Activated CD4-positive, alpha-beta T cell treated with anti-CD3 and anti-CD28 coated beads, Interleukin-2, amount 10 ng/mL, durations not matched to agents 7 days and 5 days (primary cell): ENCODE measurements around the gene RPP38. TPM values are rescaled to one million over a fixed set of nuclear protein-coding genes. Genes with fewer than 3 reads are reported as not detected.
A peak's percentile ranks its signal among the peaks of the same experiment; 100 is the strongest.

Experiments
- CTCF ChIA-PET: fragments of 350-600 bp; sonication (Branson Sonifier 250); formaldehyde crosslinking; loops from one replicate; lab custom pipeline; 2021; ENCODE audit warnings: antibody characterized with exemption; lab: Charles Lee
- POLR2A ChIA-PET: fragments of 350-600 bp; sonication (Branson Sonifier 250); formaldehyde crosslinking; loops from one replicate; lab custom pipeline; 2021; ENCODE audit warnings: antibody characterized with exemption; lab: Charles Lee
- DNase-seq: peaks from one replicate; pipeline ENCODE4 v3.0.0-alpha.2; 2020
- H3K27ac Mint-ChIP-seq: one replicate; pipeline ENCODE4 v1.8.0; 2021; ENCODE audit warnings: mild to moderate bottlenecking, moderate library complexity, mixed read lengths
- H3K27me3 Mint-ChIP-seq: one replicate; pipeline ENCODE4 v1.8.0; 2021; ENCODE audit warnings: mixed read lengths
- H3K36me3 Mint-ChIP-seq: one replicate; pipeline ENCODE4 v1.8.0; 2021; ENCODE audit warnings: low read depth, mixed read lengths
- H3K4me1 Mint-ChIP-seq: one replicate; pipeline ENCODE4 v1.8.0; 2021; ENCODE audit warnings: mixed read lengths
- H3K4me3 Mint-ChIP-seq: one replicate; pipeline ENCODE4 v1.8.0; 2021; ENCODE audit warnings: mild to moderate bottlenecking, moderate library complexity, mixed read lengths
- H3K9me3 Mint-ChIP-seq: one replicate; pipeline ENCODE4 v1.8.0; 2021; ENCODE audit warnings: mixed read lengths
- total RNA-seq, 2 experiments: library from RNA; stranded (reverse); gene quantifications; one replicate each; pipeline ENCODE4 v1.2.3, GENCODE V29; 2021

Gene RPP38, protein sequence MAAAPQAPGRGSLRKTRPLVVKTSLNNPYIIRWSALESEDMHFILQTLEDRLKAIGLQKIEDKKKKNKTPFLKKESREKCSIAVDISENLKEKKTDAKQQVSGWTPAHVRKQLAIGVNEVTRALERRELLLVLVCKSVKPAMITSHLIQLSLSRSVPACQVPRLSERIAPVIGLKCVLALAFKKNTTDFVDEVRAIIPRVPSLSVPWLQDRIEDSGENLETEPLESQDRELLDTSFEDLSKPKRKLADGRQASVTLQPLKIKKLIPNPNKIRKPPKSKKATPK
- total RNA-seq: 10 to 100 TPM; 17.4 to 19.2 TPM

DNA sequence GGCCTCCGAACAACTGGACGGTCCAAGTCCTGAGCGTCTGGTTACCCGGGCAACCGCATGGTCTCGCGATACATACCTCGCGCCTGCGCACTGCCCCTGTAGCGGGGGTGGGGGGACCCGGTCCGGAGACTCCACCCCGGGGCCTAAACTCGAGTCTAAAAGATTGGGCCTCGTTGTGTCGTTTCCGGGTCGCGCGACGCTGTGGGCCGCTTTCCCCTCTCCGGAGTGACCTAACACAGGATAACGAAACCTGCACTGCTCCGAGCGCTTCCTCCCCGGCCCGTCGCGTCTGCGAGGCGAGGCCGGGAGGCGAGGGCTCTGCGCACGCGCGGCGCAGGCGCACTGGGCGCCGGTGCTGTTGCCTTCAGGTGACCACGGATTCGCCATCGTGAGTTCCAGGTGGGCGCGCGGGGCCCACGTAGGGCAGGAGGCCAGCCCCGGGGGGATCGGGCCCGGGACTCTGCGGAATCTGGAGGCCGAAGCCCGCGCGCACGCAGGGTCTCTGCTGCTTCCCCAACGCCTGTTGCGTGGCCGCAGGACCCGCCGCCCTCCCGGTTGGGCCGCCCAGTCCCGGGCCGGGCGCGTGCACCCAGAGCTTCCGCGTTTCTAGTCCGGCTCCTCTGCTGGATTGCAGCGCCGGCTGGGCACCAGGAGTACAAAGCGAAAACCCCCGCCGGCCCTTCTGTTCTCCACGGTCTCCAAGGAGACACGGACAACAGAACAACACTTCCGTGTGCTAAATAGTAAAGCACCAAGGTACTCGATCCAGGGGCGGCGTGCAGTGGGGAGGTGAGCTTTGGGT, at the start of gene RPP38:
Gene RPP38 (plus strand): TSS at position 345 of the 802 bp plus-strand sequence. CDS start 5,960 bp downstream, outside the sequence.
- H3K27me3 Mint-ChIP-seq: peaks cover 8% of the 10 kb centered on the region
- peak; percentile 95 for DNase-seq
- H3K27ac Mint-ChIP-seq: peak within 1 kb of the TSS; percentile 97
- H3K36me3 Mint-ChIP-seq: peaks cover 18% of the 10 kb centered on the region
- peak within 1 kb of the TSS; percentile 93 for H3K4me3 Mint-ChIP-seq
- ChIA-PET POLR2A (no interaction called here), CTCF (interaction anchor here (0.9 to 1.3 kb wide), 3 partner anchors 9 to 29 kb away, joined by 3 to 8 read pairs (median 4); no protein-coding TSS in a partner anchor)
- H3K9me3 Mint-ChIP-seq: no peaks in the 10 kb centered on the region
- H3K4me1 Mint-ChIP-seq: peaks cover 33% of the 10 kb centered on the region

DNA sequence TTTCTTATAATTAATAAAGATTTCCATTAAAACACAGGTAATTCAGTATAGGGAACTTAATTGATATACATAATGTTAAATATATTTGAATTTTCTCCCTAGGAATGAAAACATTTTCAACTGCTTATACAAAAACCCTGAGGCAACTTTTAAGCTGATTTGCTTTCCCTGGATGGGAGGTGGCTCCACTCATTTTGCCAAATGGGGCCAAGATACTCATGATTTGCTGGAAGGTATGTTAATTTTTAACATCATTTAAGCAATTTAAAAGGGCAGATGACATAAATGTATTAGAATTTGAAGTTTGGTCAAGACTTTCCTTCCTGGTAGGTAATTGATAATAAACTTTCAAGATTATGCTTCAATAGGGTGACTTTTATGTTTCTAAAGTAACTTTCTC, 47.6 kb upstream of the RPP38 start:
- H3K36me3 Mint-ChIP-seq: peaks cover 2% of the 10 kb centered on the region
- CTCF ChIA-PET: interaction anchor here (0.6 kb wide), 1 partner anchor 24 kb away, joined by 4 read pairs; no protein-coding TSS in a partner anchor
- H3K27ac Mint-ChIP-seq: no peak overlapping the region
- H3K4me3 Mint-ChIP-seq: no peak overlapping the region
- POLR2A ChIA-PET: no interaction called here
- no peaks in the 10 kb centered on the region for H3K9me3 Mint-ChIP-seq
- H3K4me1 Mint-ChIP-seq: peaks cover 10% of the 10 kb centered on the region
- H3K27me3 Mint-ChIP-seq: no peaks in the 10 kb centered on the region
- DNase-seq: no peak

DNA sequence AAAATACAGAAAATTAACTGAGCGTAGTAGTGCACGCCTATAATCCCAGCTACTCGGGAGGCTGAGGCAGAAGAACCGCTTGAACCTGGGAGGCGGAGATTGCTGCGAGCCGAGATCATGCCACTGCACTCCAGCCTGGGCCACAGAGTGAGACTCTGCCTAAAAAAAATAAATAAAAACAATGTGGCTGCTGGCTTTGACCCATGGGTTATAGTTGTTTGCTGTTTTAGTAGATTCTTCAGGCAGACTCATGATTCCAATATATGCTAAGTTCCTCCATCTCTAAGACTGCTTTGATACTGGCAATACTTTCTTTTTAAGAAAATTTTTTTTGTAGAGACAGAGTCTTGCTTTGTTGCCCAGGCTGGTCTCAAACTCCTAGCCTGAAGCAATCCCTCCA, 45.0 kb upstream of the RPP38 start:
- no peaks in the 10 kb centered on the region for H3K4me1 Mint-ChIP-seq
- no peaks in the 10 kb centered on the region for H3K36me3 Mint-ChIP-seq
- no peak overlapping the region for H3K4me3 Mint-ChIP-seq
- DNase-seq: no peak
- peaks cover 5% of the 10 kb centered on the region for H3K27me3 Mint-ChIP-seq
- no peaks in the 10 kb centered on the region for H3K9me3 Mint-ChIP-seq
- no peak overlapping the region for H3K27ac Mint-ChIP-seq
- ChIA-PET CTCF (no interaction called here), POLR2A (no interaction called here)

DNA sequence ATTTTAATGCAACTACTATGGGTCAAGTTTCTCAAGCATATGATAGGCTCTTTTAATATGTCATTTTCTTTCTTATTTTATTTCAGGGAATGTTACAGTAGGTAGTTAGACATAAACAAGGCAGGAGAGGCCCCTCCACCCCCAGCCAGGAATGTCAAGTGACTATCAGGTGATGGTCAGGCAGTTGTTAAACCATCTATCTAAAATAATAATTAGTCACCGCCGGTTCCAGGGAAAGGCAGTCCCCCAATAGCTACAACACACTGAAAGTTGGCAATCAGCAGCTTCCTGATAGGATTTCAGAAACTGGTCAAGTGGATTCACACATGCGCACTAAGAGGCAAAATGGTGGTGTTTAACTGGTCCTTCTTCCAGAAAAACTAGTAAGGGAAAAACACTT, 44.1 kb upstream of the RPP38 start:
- Mint-ChIP-seq H3K27me3 (peaks cover 5% of the 10 kb centered on the region), H3K9me3 (no peaks in the 10 kb centered on the region), H3K4me1 (no peaks in the 10 kb centered on the region), H3K36me3 (no peaks in the 10 kb centered on the region), H3K27ac (no peak overlapping the region), H3K4me3 (no peak overlapping the region)
- DNase-seq: no peak
- ChIA-PET CTCF (no interaction called here), POLR2A (no interaction called here)

DNA sequence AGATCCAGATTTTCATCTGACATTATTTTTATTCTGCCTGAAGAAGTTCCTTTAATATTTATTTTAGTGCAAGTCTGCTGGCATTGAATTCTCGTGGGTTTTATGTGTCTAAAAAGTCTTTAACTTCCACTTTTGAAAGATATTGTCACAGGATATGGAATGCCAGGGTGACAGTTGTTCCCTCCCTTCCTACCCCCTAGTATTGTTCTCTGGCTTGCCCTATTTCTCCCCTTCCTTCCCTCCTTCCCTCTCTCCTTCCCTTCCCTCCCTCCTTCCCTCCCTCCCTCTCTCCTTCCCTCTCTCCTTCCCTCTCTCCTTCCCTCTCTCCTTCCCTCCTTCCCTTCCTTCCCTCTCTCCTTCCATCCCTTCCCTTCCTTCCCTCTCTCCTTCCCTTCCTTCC, 38.5 kb upstream of the RPP38 start:
- H3K4me1 Mint-ChIP-seq: no peaks in the 10 kb centered on the region
- H3K27me3 Mint-ChIP-seq: peaks cover 5% of the 10 kb centered on the region
- peaks cover 8% of the 10 kb centered on the region for H3K36me3 Mint-ChIP-seq
- H3K27ac Mint-ChIP-seq: no peak overlapping the region
- ChIA-PET POLR2A (no interaction called here), CTCF (no interaction called here)
- no peak for DNase-seq
- H3K9me3 Mint-ChIP-seq: peaks cover 11% of the 10 kb centered on the region
- no peak overlapping the region for H3K4me3 Mint-ChIP-seq

DNA sequence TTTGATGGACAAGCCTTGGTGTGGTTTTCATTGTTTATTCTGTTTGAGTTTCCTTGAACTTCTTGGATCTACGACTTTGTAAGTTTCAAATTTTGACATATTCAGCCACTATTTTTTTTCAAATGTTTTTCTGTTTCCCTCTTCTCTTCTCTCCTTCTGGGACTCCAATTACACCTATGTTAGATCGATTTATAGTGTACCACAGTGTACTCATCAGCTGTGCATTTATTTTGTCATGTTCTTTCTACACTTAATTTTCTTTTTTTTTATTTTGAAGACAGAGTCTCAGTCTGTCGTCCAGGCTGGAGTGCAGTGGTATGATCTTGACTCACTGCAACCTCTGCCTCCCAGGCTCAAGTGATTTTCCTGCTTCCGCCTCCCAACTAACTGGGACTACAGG, 37.2 kb upstream of the RPP38 start:
- H3K36me3 Mint-ChIP-seq: peaks cover 8% of the 10 kb centered on the region

DNA sequence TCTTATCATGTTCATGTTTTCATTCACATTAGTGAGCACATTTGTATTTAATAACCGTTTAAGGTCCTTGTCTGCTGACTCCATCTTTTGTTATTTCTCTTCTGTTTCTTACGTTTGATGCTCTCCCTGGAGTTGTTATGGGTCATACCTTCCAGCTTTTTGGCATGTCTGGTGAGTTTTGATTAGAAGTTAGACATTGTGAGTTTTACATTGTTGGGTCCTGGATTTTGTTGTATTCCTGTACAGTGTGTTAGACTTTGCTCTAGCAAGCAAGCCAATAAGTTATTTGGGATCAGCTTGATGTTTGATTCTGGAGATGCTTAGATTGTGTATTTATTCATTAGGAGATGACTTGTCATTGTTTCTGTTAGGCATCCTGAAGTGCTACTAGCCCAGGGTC, 36.5 kb upstream of the RPP38 start:
- H3K27me3 Mint-ChIP-seq: peaks cover 6% of the 10 kb centered on the region
- no peak overlapping the region for H3K27ac Mint-ChIP-seq
- peaks cover 14% of the 10 kb centered on the region for H3K9me3 Mint-ChIP-seq
- no peak overlapping the region for H3K4me3 Mint-ChIP-seq
- ChIA-PET CTCF (no interaction called here), POLR2A (no interaction called here)
- H3K4me1 Mint-ChIP-seq: peaks cover 3% of the 10 kb centered on the region
- peaks cover 8% of the 10 kb centered on the region for H3K36me3 Mint-ChIP-seq
- DNase-seq: no peak

More for the DNA sequence above, 37.2 kb upstream of the RPP38 start:
- Mint-ChIP-seq H3K9me3 (peaks cover 11% of the 10 kb centered on the region), H3K27ac (no peak overlapping the region), H3K4me3 (no peak overlapping the region), H3K4me1 (no peaks in the 10 kb centered on the region), H3K27me3 (peaks cover 3% of the 10 kb centered on the region)
- no peak for DNase-seq
- POLR2A ChIA-PET: no interaction called here
- CTCF ChIA-PET: no interaction called here

DNA sequence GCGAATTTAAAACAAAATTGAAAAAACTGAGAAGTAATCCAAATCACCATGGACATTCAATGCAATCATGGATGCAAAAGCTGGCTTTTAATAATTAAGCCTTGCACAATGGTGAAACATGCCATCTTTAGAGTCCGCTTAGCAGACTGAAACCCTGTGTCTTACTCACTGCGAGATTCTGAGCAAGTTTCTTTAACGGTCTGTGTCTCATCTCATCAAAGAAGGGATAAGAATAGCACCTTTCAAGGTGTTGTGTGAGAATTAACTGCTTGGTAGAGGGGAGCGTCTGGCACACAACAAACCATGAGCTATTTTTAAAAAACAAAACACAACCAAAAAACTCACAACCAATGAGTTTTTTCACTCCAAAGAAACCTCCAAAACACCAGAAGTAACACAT, 30.0 kb upstream of the RPP38 start:
- H3K9me3 Mint-ChIP-seq: peaks cover 3% of the 10 kb centered on the region
- H3K36me3 Mint-ChIP-seq: no peaks in the 10 kb centered on the region
- POLR2A ChIA-PET: no interaction called here
- no peak for DNase-seq
- peaks cover 3% of the 10 kb centered on the region for H3K27me3 Mint-ChIP-seq
- CTCF ChIA-PET: no interaction called here
- H3K27ac Mint-ChIP-seq: no peak overlapping the region
- H3K4me3 Mint-ChIP-seq: no peak overlapping the region
- H3K4me1 Mint-ChIP-seq: peaks cover 3% of the 10 kb centered on the region

DNA sequence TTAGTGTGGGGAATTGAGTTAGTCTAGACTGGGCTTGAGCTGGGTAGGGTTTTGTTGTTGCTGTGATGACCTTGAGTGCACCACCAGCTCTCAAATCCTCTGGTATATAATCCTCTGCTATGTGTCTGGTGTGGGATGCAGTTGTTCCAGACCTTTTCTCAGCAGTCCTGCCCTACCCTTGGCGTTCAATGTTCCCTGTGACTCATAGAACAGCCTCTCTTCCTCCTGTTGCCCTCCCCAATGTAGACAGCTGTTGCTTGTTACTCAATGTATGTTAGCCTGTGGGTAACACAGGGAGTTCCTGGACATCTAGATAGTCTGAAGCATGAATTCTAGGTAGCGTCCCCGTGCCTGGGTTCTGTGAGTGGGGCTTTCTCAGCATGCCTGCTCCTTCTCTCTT, 28.4 kb upstream of the RPP38 start:
- Mint-ChIP-seq H3K9me3 (peaks cover 3% of the 10 kb centered on the region), H3K4me1 (peaks cover 3% of the 10 kb centered on the region), H3K36me3 (no peaks in the 10 kb centered on the region), H3K4me3 (no peak overlapping the region), H3K27ac (no peak overlapping the region), H3K27me3 (peaks cover 3% of the 10 kb centered on the region)
- CTCF ChIA-PET: no interaction called here
- no peak for DNase-seq
- POLR2A ChIA-PET: no interaction called here

DNA sequence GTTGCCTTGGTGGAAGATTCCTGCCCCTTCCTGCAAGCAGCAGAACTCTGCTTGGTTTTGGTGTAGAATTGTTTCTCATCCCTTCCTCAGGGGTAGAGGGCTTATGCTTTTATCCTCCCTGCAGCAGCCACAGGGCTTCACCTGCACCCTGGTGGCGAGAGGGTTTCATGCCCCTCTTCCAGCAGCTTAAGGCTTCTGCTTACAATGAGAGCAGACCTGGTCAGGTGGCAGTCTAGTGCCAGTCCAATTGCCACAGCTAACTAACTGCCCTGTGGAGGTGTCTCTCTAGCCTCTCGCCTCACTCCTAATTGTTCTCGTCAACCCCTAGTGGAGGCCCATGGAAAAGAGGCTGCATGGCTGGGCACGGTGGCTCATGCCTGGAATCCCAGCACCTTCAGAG, 27.9 kb upstream of the RPP38 start:
- Mint-ChIP-seq H3K27me3 (peaks cover 3% of the 10 kb centered on the region), H3K9me3 (peaks cover 3% of the 10 kb centered on the region)
- POLR2A ChIA-PET: no interaction called here

DNA sequence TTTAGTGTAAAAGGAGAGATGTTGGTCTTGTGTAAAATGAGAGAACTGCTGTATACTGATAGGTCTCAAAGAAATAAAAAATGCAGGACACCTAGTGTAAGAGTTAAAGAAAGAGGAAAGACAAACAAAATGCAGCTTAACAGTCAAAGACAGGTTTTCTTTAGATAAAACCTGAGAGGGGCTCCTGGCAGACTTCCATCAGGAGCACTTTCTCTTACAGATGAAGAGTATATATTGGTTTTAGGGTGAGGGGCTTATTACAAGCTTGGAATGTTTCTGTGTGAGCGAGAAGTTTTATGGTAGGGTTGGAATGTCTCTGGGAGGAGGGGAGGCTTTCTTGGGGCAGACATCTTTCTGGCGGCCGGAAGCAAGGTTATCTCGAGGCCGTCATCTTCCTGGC, 24.8 kb upstream of the RPP38 start:
- no peak for DNase-seq
- Mint-ChIP-seq H3K4me1 (no peaks in the 10 kb centered on the region), H3K27ac (no peak overlapping the region), H3K4me3 (no peak overlapping the region), H3K36me3 (no peaks in the 10 kb centered on the region), H3K27me3 (no peaks in the 10 kb centered on the region), H3K9me3 (no peaks in the 10 kb centered on the region)
- ChIA-PET CTCF (no interaction called here), POLR2A (no interaction called here)

More for the DNA sequence above, 27.9 kb upstream of the RPP38 start:
- DNase-seq: no peak
- Mint-ChIP-seq H3K36me3 (no peaks in the 10 kb centered on the region), H3K4me3 (no peak overlapping the region), H3K4me1 (peaks cover 3% of the 10 kb centered on the region), H3K27ac (no peak overlapping the region)
- CTCF ChIA-PET: interaction anchor here (1.0 kb wide), 1 partner anchor 11 kb away, joined by 3 read pairs; no protein-coding TSS in a partner anchor

DNA sequence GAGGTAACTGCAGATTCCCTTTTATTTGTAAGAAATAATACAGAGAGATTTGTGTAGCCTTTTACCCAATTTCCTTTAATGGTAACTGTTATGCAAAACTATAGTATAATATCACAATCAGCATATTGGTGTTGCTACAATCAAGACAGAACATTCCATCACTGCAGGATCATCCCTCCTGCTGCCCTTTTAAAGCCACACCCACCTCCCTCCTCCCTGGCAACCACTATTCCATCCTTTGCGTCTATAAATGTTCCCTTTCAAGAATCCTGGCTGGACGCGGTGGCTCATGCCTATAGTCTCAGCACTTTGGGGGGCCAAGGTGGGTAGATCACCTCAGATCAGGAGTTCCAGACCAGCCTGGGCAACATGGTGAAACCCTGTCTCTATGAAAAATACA, 21.7 kb upstream of the RPP38 start:
- H3K9me3 Mint-ChIP-seq: no peaks in the 10 kb centered on the region
- no peaks in the 10 kb centered on the region for H3K27me3 Mint-ChIP-seq
- CTCF ChIA-PET: no interaction called here

More for the DNA sequence above, 21.7 kb upstream of the RPP38 start:
- DNase-seq: no peak
- no peak overlapping the region for H3K4me3 Mint-ChIP-seq
- no peak overlapping the region for H3K27ac Mint-ChIP-seq
- no peaks in the 10 kb centered on the region for H3K4me1 Mint-ChIP-seq
- POLR2A ChIA-PET: no interaction called here
- H3K36me3 Mint-ChIP-seq: no peaks in the 10 kb centered on the region
